ENCODE results near the gene TMEM258. TPM values are rescaled to one million over a fixed set of nuclear protein-coding genes. Genes with fewer than 3 reads are reported as not detected.

The TMEM258 gene
- total and polyA plus RNA-seq, 8 donors, result 129 to 185 (median 161) TPM

GRCh38 chr11:61797263-61797944 lies 5.0 kb upstream of the TMEM258 start:
- H3K9me3 ChIP-seq, result no peaks in the 10 kb centered on the region
- peaks cover 5 to 19% of the 10 kb centered on the region in 2 donors for H3K4me1 ChIP-seq
- TF ChIP-seq CTCF (IDR thresholded peaks at IDR 0.05), result peak; percentile 78 to 88
- DNase-seq, result peak in 3 of 4 donors; percentile 74 to 90 (median 79)
- intact Hi-C loops (cut with DNase I), result loop anchor here in 1 of 2 donors (10.0 kb wide), 1 partner anchor 157 kb away; the partner anchor contains the start of gene BEST1
- H3K36me3 ChIP-seq, result peaks cover 0 to 34% of the 10 kb centered on the region in 2 donors
- H3K27ac ChIP-seq, result peak overlapping the region in 1 of 2 donors; percentile 28
- ATAC-seq, result peak; percentile 65
- no peaks in the 10 kb centered on the region for H3K27me3 ChIP-seq
- H3K4me3 ChIP-seq, result no peak overlapping the region

- Histone ChIP-seq H3K4me1 (peaks cover 12 to 29% of the 10 kb centered on the region in 2 donors), H3K4me3 (no peak overlapping the region), H3K27me3 (no peaks in the 10 kb centered on the region), H3K36me3 (peaks cover 0 to 20% of the 10 kb centered on the region in 2 donors), H3K27ac (no peak overlapping the region), H3K9me3 (no peaks in the 10 kb centered on the region)
- intact Hi-C loops (cut with DNase I), result loop anchor here in 1 of 2 donors (10.0 kb wide), 1 partner anchor 159 kb away; the partner anchor contains the start of gene BEST1
- TF ChIP-seq CTCF (IDR thresholded peaks at IDR 0.05), result no peak
- no peak for DNase-seq
- no peak for ATAC-seq
Observed at GRCh38 chr11:61795876-61796526, 3.6 kb upstream of the TMEM258 start.

- peaks cover 15 to 34% of the 10 kb centered on the region in 2 donors for H3K4me1 ChIP-seq
- no peak for ATAC-seq
- H3K36me3 ChIP-seq, result peaks cover 0 to 17% of the 10 kb centered on the region in 2 donors
- H3K4me3 ChIP-seq, result no peak overlapping the region
- intact Hi-C loops (cut with DNase I), result loop anchor here in 1 of 2 donors (10.0 kb wide), 1 partner anchor 159 kb away; the partner anchor contains the start of gene BEST1
- H3K27me3 ChIP-seq, result no peaks in the 10 kb centered on the region
- no peak overlapping the region for H3K27ac ChIP-seq
- H3K9me3 ChIP-seq, result no peaks in the 10 kb centered on the region
- TF ChIP-seq CTCF (IDR thresholded peaks at IDR 0.05), result no peak
- no peak for DNase-seq
Observed at GRCh38 chr11:61795459-61795858, 3.1 kb upstream of the TMEM258 start.

GRCh38 chr11:61794579-61794978 lies 2.2 kb upstream of the TMEM258 start:
- Histone ChIP-seq H3K4me1 (peaks cover 15 to 37% of the 10 kb centered on the region in 2 donors), H3K27ac (no peak overlapping the region), H3K36me3 (peaks cover 0 to 21% of the 10 kb centered on the region in 2 donors), H3K27me3 (no peaks in the 10 kb centered on the region), H3K9me3 (no peaks in the 10 kb centered on the region), H3K4me3 (no peak overlapping the region)
- ATAC-seq, result no peak
- intact Hi-C loops (cut with DNase I), result loop anchor here in 1 of 2 donors (10.0 kb wide), 1 partner anchor 160 kb away; the partner anchor contains the start of gene BEST1
- no peak for TF ChIP-seq CTCF (IDR thresholded peaks at IDR 0.05)
- no peak for DNase-seq

GRCh38 chr11:61793829-61794204 lies 1.4 kb upstream of the TMEM258 start:
- intact Hi-C loops (cut with DNase I), result loop anchor here in 1 of 2 donors (10.0 kb wide), 1 partner anchor 161 kb away; the partner anchor contains the start of gene BEST1

More at GRCh38 chr11:61793829-61794204, 1.4 kb upstream of the TMEM258 start:
- no peak for ATAC-seq
- no peak for TF ChIP-seq CTCF (IDR thresholded peaks at IDR 0.05)
- H3K4me1 ChIP-seq, result peaks cover 15 to 37% of the 10 kb centered on the region in 2 donors
- DNase-seq, result no peak
- no peak overlapping the region for H3K27ac ChIP-seq
- peak overlapping the region in 1 of 2 donors; percentile 68 for H3K4me3 ChIP-seq
- H3K36me3 ChIP-seq, result peaks cover 0 to 29% of the 10 kb centered on the region in 2 donors
- no peaks in the 10 kb centered on the region for H3K27me3 ChIP-seq
- H3K9me3 ChIP-seq, result no peaks in the 10 kb centered on the region

Measured in left lung (tissue), 10 donors.